ENCODE data around the gene PIAS1.

GRCh38 chr15:68184616-68185480 is 130.7 kb downstream of the PIAS1 start:
- TF ChIP-seq, protein P1, sequence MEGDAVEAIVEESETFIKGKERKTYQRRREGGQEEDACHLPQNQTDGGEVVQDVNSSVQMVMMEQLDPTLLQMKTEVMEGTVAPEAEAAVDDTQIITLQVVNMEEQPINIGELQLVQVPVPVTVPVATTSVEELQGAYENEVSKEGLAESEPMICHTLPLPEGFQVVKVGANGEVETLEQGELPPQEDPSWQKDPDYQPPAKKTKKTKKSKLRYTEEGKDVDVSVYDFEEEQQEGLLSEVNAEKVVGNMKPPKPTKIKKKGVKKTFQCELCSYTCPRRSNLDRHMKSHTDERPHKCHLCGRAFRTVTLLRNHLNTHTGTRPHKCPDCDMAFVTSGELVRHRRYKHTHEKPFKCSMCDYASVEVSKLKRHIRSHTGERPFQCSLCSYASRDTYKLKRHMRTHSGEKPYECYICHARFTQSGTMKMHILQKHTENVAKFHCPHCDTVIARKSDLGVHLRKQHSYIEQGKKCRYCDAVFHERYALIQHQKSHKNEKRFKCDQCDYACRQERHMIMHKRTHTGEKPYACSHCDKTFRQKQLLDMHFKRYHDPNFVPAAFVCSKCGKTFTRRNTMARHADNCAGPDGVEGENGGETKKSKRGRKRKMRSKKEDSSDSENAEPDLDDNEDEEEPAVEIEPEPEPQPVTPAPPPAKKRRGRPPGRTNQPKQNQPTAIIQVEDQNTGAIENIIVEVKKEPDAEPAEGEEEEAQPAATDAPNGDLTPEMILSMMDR (IDR thresholded peaks at IDR 0.05; ENCODE audit: extremely low read depth in 1 of 2, insufficient read depth in 1 of 2, low read depth in 1 of 2, low read length in 2 of 2), result no peak
- TF ChIP-seq EZH2 (IDR thresholded peaks at IDR 0.05; ENCODE audit: borderline replicate concordance, low read depth, low read length, severe bottlenecking) (no peak), POLR2A (IDR thresholded peaks at IDR 0.05; ENCODE audit: low read depth, low read length) (no peak), POLR2AphosphoS5 (IDR thresholded peaks at IDR 0.05; ENCODE audit: insufficient read depth, low read depth, low read length) (no peak), FOS (IDR thresholded peaks at IDR 0.05; ENCODE audit: borderline replicate concordance, insufficient read depth, low read length) (no peak), MYC (IDR thresholded peaks at IDR 0.05; ENCODE audit: low read depth, low read length) (no peak), JUN (IDR thresholded peaks at IDR 0.05; ENCODE audit: borderline replicate concordance, insufficient read depth, insufficient read length, low read depth) (no peak), GATA2 (IDR thresholded peaks at IDR 0.05; ENCODE audit: insufficient read depth, insufficient read length, low read depth, low read length) (no peak), MAX (IDR thresholded peaks at IDR 0.05; ENCODE audit: insufficient read depth, insufficient read length) (no peak)

Measured in endothelial cell of umbilical vein (primary cell).